HL-60/S4 treated with phorbol 12-myristate 13-acetate at 8.2 ng/mL for 4 days and 3 days (cell line): ENCODE measurements around the gene DOCK9.

ENCODE experiments used
- in situ Hi-C: fragments of 300-500 bp; cut with MboI; formaldehyde crosslinking; loops from 2 replicates; pipeline ENCODE4 v1.15.0; 2022; ENCODE audit warnings: low sequenced_read_pairs

Gene DOCK9

DNA sequence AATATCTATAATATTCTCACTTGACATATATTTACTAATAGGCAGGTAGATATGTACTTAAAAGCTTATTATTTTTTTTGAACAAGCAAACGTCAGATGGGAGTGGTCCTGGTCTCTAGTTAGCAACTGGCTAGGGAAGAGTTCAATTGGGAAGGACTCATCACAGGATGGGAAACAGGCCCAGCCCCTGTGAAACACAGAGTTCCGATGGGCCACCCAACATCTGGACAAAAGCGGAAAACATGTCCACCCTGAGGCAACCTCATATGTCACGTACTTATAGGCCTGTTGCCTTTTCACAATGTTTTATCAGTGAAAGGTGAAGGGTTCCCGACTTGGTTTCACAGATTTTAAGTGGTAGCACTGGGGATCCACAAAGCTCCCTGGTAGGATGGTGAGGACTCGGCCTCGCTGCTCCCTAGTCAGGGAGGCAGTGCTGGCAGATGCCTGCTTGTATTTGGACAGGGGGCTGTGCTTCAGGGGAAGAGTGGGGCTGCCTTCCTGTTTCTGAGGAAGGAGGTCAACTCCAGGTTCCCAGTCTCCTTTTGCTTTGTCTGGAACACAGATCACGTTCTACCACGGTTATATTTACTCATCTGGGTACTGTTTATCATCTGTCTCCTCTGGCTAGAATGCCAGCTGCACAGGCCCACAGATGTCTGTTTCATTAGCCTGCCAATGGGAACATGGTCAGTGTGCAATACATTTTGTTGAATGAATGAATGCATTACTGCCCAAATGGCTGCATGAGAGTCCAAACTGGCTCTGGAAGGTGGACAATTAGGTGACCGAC is 176.0 kb downstream of the DOCK9 start:
- in situ Hi-C loops, result no loop called here

- in situ Hi-C loops, result no loop called here
Measured at GRCh38 chr13:98800078-98800477, 177.8 kb downstream of the DOCK9 start.

GRCh38 chr13:98798849-98799645 is 178.8 kb downstream of the DOCK9 start:
- in situ Hi-C loops, result no loop called here

- in situ Hi-C loops, result no loop called here
Measured at GRCh38 chr13:98797456-98797855, 180.4 kb downstream of the DOCK9 start.

GRCh38 chr13:98796798-98797197 is 181.1 kb downstream of the DOCK9 start:
- in situ Hi-C loops, result no loop called here

DNA sequence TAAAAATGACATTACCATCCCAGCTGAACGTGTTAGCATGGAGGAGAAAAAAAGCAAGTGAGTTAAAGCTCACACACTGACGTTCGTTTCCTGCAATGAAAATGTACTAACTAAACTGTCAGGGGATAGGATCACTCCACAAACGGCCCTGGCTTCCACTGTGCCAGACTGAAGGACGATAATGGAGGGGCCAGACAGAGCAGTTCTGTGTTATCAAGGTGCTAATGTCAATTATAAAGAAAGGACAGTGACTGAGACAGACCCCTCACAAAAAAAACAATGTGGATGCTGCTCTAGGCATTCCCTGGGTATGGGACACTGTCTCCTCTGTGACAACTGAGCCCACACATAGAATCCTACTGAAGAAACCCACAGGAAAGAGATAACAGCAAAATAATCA is 181.7 kb downstream of the DOCK9 start:
- in situ Hi-C loops, result no loop called here

DNA sequence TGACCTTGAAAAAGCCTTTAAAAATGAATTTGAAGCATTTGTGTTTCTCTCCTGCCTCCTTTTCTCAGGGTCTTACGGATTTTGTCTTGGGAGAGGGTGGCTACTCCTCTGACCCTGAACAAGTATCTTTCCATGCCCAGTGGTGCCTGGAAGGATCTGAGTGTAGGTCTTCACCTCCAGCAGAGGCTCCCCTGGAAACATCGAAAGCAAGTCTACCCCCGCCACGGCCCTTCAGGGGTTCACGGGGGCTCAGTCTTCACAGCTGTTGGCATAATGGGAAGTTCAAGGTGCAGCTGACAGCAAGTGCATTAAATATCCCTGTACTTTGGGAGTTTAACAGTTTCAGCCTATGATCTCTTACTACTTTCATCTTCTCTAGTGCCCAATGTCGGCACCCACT is 182.6 kb downstream of the DOCK9 start:
- in situ Hi-C loops, result no loop called here

DNA sequence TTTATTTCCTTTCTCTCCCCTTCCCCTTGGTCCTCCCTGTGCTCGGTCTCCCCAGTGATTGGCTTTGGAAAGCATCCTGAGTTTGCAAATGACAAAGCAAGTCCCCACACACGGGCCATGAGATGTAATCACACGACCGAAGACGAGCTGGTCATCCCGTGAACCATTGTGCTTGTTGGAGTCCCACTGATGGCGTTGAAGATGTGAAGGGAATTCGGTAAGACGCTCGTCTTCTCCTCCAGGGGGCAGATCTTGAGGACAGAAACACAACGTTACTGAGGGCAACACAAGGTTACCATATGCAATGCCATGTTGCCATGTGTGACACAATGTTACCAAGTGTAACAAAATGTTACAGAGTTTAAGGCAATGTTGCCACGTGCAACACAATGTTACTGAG is 183.4 kb downstream of the DOCK9 start:
- in situ Hi-C loops, result no loop called here

DNA sequence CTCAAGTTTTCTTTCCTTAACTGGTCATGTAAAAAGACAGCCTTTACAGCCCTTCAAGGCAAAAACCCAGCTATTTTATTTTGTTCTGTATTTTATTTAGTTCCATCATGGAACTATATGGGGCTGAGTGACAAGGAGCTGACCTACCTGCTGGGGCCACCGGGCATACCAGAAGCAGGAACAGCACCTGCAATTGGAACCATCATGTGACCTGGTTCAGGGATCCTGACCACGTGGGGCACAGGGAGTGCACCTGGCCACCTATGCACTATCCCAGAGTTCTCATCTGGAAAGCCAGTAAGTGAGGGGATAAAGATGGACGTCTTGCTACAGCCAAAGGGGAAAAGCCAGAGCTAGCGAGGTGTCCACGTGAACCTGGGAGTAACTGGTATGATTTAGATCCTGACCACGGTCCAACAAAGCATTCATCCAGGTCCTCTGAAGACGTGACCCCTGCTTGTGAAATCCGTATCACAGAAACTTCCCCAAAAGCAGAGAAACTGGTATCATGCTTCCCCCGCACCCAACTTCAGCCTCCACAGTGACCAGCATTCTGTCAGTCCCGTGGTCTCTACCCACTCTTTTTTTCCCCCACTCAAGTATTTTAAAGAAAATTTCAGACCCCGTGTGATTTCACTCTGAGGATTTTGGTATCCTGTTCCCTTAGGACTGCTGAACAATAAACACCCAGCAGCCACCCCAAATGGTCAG is 184.9 kb downstream of the DOCK9 start:
- in situ Hi-C loops, result no loop called here

GRCh38 chr13:98792321-98792720 is 185.5 kb downstream of the DOCK9 start:
- in situ Hi-C loops, result no loop called here

- in situ Hi-C loops, result no loop called here
Measured at GRCh38 chr13:98791611-98792010, 186.3 kb downstream of the DOCK9 start.

- in situ Hi-C loops, result no loop called here
Measured at GRCh38 chr13:98787996-98788395, 189.9 kb downstream of the DOCK9 start.

DNA sequence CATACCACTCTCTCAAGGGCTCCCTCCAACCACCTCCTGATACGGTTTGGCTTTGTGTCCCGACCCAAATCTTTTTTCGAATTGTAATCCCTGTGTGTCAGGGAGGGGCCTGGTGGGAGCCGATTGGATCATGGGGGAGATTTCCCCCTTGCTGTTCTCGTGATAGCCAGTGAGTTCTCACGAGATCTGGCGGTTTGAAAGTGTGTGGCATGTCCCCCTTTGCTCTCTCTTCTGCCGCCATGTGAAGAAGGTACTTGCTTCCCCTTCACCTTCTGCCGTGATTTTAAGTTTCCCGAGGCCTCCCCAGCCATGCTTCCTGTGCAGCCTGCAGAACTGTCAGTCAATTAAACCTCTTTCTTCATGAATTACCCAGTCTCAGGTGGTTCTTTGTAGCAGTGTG is 190.7 kb downstream of the DOCK9 start:
- in situ Hi-C loops, result no loop called here

- in situ Hi-C loops, result no loop called here
Measured at GRCh38 chr13:98786023-98786422, 191.8 kb downstream of the DOCK9 start.

- in situ Hi-C loops, result no loop called here
Measured at GRCh38 chr13:98785405-98785804, 192.5 kb downstream of the DOCK9 start.

DNA sequence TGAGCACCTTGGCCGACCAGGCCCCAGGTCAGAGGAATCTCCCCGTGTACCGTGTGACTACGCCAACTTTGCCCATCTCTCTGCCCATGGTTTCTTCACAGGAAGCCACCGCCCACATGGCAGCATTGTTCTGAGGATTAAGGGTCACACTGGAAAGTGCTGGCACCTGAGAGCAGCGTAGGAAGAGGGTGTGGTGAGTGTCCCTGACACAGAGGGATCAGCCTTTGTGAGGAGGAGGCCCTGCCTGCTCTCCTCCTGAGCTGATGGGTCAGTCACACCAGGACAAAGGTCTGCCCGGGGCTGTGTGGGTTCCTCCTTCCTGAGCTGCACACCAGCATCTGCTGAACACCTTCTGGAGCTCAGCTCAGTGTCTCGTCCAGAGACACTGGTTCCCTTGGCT is 193.2 kb downstream of the DOCK9 start:
- in situ Hi-C loops, result no loop called here

DNA sequence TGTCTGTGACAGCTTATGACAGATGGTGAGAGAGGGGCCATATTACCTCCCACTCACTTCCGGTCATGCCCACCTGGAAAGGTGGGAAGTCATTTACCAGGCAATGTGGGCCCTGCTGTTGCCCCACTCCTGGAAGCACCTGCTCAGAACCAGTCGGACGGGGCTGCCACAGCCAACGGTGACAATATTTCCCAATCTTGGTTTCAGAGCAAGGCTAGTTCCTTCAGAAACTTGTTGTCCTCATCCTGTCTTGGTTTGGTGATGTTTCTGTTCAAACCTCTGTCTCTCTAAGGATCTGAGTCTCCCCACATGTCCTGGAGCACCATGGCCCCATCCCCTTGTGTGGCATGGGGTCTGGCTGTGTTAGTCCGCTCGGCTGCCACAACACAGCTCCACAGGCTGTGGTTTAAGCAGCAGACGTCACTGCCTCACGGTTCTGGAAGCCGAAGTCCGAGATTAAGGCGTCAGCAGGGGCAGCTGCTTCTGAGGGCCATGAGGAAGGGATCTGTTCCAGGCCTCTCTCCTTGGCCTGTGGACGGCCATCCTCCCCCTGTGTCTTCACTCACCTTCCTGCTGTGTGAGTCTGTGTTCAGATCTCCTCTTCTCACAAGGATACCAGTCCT is 193.9 kb downstream of the DOCK9 start:
- in situ Hi-C loops, result no loop called here

DNA sequence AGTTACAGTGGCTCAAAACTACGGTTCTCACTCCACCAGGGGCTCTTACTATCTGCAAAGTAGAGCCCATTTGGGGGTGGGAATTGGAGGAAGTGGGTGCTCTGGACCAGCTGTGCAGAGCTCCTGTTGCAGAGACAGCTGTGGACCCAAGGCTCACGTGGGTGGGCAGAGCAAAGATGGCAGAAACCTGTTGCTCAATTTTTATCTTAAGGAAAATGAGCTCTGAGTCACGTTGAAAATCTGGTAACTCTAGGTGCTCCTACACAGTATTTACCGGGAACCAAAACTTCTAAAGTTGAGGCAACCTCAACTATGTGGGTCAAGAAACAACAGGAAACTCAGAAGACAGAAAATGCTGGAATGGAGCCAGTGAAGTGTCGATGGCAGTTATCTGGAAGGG is 195.2 kb downstream of the DOCK9 start:
- in situ Hi-C loops, result no loop called here

DNA sequence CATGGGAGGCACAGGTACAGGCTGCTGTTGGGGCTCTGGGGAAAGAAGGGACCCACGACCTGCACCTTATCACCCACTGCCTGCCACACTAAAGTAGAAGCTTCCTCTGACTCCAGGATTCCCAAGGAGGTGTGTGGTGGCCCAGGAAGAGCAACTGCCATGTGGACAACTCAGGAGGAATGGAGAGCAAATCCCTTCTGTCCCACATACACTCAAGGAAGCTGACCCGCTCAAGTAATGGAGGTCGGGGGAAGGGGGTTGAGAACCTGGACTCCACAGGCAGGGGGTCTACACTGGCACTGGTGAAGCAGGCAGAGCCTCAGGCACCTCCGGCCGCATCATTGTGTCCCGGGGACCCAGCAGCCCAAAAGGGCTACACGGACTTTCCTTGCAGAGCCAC is 196.0 kb downstream of the DOCK9 start:
- in situ Hi-C loops, result no loop called here

DNA sequence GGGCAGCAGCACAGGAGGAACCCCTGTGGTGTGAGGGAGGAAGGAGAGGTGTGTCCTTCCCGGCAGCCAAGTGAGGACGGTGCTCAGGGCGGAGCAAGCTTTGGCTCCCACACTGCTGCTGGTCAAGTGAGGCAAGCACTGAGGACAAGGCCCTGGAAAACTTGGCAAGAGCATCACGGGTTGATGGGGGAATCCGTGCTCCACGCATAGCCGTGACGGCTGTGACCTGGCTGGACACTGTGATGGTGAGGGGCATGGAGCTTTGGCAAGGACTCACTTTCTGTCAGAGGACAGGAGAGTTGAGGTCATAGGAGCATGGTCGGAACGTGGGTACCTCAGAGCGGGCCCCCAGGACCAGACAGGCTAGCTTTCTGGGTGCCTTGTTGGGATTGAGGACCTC is 196.4 kb downstream of the DOCK9 start:
- in situ Hi-C loops, result no loop called here

- in situ Hi-C loops, result no loop called here
Measured at GRCh38 chr13:98781045-98781444, 196.8 kb downstream of the DOCK9 start.
